ENCODE results near the gene CEP128.

DNA sequence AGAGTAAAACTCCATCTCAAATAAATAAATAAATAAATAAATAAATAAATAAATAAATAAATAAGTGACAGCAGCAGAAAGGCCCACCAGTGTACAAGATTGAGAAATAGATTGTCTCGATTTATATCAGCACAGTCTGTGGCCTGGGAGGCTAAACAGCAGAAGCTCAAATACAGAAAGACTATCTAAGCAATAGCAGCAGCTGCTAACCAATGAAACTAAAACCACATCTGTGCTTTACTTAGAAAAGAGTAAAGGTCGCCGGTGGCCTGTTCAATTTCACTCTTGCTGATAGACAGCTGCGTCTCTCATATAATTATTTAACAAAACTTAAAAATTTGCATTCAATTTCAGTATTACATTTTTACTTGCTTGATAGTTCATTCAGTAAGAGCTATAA lies 325.7 kb downstream of the CEP128 start:
- TF ChIP-seq POLR2AphosphoS5 (IDR thresholded peaks at IDR 0.05) (no peak), EP300 (IDR thresholded peaks at IDR 0.05) (no peak), CTCF (IDR thresholded peaks at IDR 0.05) (no peak), POLR2A (IDR thresholded peaks at IDR 0.05) (no peak)

All from suprapubic skin (tissue), 4 donors.